ENCODE data around the gene SPATA12. TPM values are rescaled to one million over a fixed set of nuclear protein-coding genes. Genes with fewer than 3 reads are reported as not detected.

SPATA12 gene
- total RNA-seq, 2 experiments from 2014 or later: not detected

DNA sequence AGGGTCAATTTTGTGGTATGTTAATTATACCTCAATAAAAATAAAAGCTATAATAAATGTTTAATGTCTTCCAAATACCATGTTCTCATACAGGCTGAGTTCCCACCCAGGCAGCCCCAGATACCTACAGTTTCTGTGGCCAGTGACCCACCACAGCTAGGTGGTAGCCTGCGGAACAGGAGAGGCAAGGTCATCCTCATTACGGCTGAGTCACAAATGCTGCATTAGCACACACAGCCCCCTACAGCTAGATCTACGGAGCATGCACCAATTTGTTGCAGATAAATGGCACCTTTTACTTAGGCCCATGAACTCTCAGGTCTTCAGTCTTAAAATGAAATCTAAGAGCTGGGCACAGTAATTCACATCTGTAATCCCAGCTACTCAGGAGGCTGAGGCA, 5.1 kb downstream of the SPATA12 start:
- no peak for DNase-seq
- Mint-ChIP-seq H3K9me3 (no peaks in the 10 kb centered on the region), H3K4me1 (ENCODE audit: low read depth) (peaks cover 3% of the 10 kb centered on the region), H3K4me3 (no peak overlapping the region), H3K27ac (no peak overlapping the region), H3K27me3 (peaks cover 3% of the 10 kb centered on the region), H3K36me3 (ENCODE audit: low read depth) (no peaks in the 10 kb centered on the region)
- ChIA-PET POLR2A (interaction anchor here (0.7 kb wide), 1 partner anchor 72 kb away, joined by 3 read pairs; no protein-coding TSS in a partner anchor), CTCF (interaction anchor here (1.5 kb wide), 1 partner anchor 70 kb away, joined by 3 read pairs; no protein-coding TSS in a partner anchor)
- intact Hi-C loops (cut with micrococcal nuclease): no loop called here
- TF ChIP-seq, protein P1, sequence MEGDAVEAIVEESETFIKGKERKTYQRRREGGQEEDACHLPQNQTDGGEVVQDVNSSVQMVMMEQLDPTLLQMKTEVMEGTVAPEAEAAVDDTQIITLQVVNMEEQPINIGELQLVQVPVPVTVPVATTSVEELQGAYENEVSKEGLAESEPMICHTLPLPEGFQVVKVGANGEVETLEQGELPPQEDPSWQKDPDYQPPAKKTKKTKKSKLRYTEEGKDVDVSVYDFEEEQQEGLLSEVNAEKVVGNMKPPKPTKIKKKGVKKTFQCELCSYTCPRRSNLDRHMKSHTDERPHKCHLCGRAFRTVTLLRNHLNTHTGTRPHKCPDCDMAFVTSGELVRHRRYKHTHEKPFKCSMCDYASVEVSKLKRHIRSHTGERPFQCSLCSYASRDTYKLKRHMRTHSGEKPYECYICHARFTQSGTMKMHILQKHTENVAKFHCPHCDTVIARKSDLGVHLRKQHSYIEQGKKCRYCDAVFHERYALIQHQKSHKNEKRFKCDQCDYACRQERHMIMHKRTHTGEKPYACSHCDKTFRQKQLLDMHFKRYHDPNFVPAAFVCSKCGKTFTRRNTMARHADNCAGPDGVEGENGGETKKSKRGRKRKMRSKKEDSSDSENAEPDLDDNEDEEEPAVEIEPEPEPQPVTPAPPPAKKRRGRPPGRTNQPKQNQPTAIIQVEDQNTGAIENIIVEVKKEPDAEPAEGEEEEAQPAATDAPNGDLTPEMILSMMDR (IDR thresholded peaks at IDR 0.05): no peak
- no peak for ATAC-seq

DNA sequence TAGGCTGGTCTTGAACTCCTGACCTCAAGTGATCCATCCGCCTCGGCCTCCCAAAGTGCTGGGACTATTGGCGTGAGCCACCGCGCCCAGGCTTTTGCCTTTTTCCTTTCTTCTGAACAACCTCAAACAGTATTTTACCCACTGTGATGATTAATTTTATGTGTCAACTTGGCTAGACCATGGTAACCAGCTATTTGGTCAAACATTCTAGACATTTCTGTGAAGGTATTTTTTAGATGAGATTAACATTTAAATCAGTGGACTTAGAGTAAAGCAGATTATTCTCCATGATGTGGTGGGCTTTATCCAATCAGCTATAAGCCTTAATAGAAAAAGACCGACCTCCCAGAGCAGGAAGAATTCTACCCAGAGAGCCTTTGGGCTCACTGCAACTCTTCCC, 6.0 kb downstream of the SPATA12 start:
- intact Hi-C loops (cut with micrococcal nuclease): no loop called here
- Mint-ChIP-seq H3K9me3 (no peaks in the 10 kb centered on the region), H3K27ac (no peak overlapping the region), H3K4me3 (no peak overlapping the region), H3K36me3 (ENCODE audit: low read depth) (no peaks in the 10 kb centered on the region), H3K27me3 (peaks cover 3% of the 10 kb centered on the region), H3K4me1 (ENCODE audit: low read depth) (peaks cover 1% of the 10 kb centered on the region)
- TF ChIP-seq, protein P1 (IDR thresholded peaks at IDR 0.05): no peak
- CTCF ChIA-PET: interaction anchor here (1.5 kb wide), 1 partner anchor 71 kb away, joined by 3 read pairs; no protein-coding TSS in a partner anchor
- ATAC-seq (no peak), DNase-seq (no peak)
- POLR2A ChIA-PET: no interaction called here

DNA sequence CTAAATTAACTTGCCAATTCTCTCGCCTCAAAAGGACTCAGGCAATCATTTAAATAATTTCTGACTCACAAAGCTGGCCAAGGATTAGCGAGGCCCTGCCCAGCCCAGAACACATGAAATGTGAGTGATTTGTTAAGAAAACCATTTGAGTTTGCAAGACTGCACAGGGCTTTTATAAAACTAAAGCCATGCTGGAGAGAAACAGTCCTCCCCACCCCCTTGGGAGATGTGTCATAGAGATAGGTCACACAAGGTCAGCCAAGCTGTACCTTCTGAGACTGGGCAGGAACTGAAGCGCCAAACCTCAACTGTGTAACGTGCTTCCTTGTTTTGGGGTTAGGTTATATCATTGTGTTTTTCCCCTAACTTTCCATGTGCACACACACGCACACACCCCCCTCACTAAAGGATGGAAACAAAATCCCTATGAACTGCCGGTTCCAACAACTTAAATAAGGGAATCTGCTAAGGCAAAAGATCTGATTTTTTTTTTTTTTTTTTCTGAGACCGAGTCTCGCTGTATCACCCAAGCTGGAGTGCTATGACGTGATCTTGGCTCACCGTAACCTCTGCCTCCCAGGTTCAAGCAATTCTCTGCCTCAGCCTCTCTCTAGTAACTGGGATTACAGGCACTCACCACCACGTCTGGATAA, 8.1 kb downstream of the SPATA12 start:
- ChIA-PET POLR2A (no interaction called here), CTCF (interaction anchor here (0.9 kb wide), 1 partner anchor 366 kb away, joined by 3 read pairs; no protein-coding TSS in a partner anchor)
- ATAC-seq: peak; percentile 77
- TF ChIP-seq, protein P1 (IDR thresholded peaks at IDR 0.05): no peak
- peaks cover 1% of the 10 kb centered on the region for H3K4me1 Mint-ChIP-seq (ENCODE audit: low read depth)
- H3K4me3 Mint-ChIP-seq: no peak overlapping the region
- no peaks in the 10 kb centered on the region for H3K9me3 Mint-ChIP-seq
- peaks cover 3% of the 10 kb centered on the region for H3K27me3 Mint-ChIP-seq
- H3K36me3 Mint-ChIP-seq (ENCODE audit: low read depth): no peaks in the 10 kb centered on the region
- no peak overlapping the region for H3K27ac Mint-ChIP-seq
- DNase-seq: peak; percentile 31
- intact Hi-C loops (cut with micrococcal nuclease): no loop called here

DNA sequence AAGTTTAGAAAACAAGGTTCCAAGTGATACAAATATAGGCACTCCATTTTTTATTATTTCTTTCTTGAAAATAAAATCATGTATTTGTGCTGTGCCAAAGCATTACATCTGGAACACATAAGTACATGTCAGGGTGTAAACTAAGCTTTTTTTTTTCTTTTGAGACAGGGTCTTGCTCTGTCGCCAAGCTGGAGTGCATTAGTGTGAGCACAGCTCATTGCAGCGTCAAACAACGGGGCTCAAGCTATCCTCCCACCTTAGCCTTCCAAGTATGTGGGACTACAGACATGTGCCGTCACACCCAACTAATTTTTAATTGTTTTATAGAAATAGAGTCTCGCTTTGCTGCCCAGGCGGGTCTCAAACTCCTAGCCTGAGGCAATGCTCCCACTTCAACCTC, 9.0 kb downstream of the SPATA12 start:
- ATAC-seq (no peak), DNase-seq (no peak)
- Mint-ChIP-seq H3K27ac (no peak overlapping the region), H3K9me3 (no peaks in the 10 kb centered on the region), H3K27me3 (peaks cover 9% of the 10 kb centered on the region), H3K4me3 (no peak overlapping the region), H3K36me3 (ENCODE audit: low read depth) (no peaks in the 10 kb centered on the region), H3K4me1 (ENCODE audit: low read depth) (peaks cover 4% of the 10 kb centered on the region)
- ChIA-PET CTCF (interaction anchor here (0.9 kb wide), 1 partner anchor 367 kb away, joined by 3 read pairs; no protein-coding TSS in a partner anchor), POLR2A (no interaction called here)
- TF ChIP-seq, protein P1 (IDR thresholded peaks at IDR 0.05): no peak
- intact Hi-C loops (cut with micrococcal nuclease): no loop called here

DNA sequence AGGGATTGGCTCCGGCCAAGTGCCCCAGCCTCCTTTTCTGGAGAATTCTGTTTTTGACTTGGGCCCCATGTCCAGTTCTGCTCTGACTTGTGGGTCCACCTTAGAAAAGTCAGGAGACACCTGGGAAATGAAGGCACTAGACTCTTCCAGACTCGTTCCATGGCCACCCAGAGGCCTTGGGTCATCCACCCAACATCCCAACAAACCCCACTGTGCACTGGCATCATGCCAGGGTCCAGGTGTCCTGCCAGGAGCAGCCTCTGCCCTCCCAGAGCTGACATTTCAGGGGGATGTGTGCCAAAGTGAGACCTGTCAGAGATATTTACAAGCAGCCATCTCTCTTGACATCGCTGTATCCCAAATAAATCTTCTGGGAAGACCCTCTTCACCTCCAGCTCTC, 13.2 kb downstream of the SPATA12 start:
- ChIA-PET POLR2A (no interaction called here), CTCF (no interaction called here)
- intact Hi-C loops (cut with micrococcal nuclease): no loop called here
- Mint-ChIP-seq H3K4me3 (no peak overlapping the region), H3K27ac (no peak overlapping the region), H3K36me3 (ENCODE audit: low read depth) (no peaks in the 10 kb centered on the region), H3K9me3 (no peaks in the 10 kb centered on the region), H3K27me3 (peaks cover 42% of the 10 kb centered on the region), H3K4me1 (ENCODE audit: low read depth) (peaks cover 8% of the 10 kb centered on the region)
- TF ChIP-seq, protein P1 (IDR thresholded peaks at IDR 0.05): no peak
- ATAC-seq (no peak), DNase-seq (no peak)

Data from activated CD8-positive, alpha-beta T cell treated with anti-CD3 and anti-CD28 coated beads for 36 hours (primary cell).